Glutamatergic neuron (in vitro differentiated cells): ENCODE measurements around the gene SLC48A1. TPM values are rescaled to one million over a fixed set of nuclear protein-coding genes. Genes with fewer than 3 reads are reported as not detected.
A peak's percentile ranks its signal among the peaks of the same experiment; 100 is the strongest.

ENCODE experiments used
- DNase-seq: peaks from one replicate; pipeline ENCODE4 v3.0.0; 2022
- H3K27ac Mint-ChIP-seq: one replicate; pipeline ENCODE4 v1.8.0; 2020; ENCODE audit warnings: mild to moderate bottlenecking, mixed read lengths, inconsistent platforms; ENCODE audit not compliant: unreplicated experiment
- H3K27me3 Mint-ChIP-seq: one replicate; pipeline ENCODE4 v1.8.0; 2020; ENCODE audit warnings: mild to moderate bottlenecking, moderate library complexity, mixed read lengths, inconsistent platforms; ENCODE audit not compliant: unreplicated experiment
- H3K36me3 Mint-ChIP-seq: one replicate; pipeline ENCODE4 v1.8.0; 2020; ENCODE audit warnings: mild to moderate bottlenecking, mixed read lengths, inconsistent platforms; ENCODE audit not compliant: unreplicated experiment
- H3K4me1 Mint-ChIP-seq: one replicate; pipeline ENCODE4 v1.8.0; 2020; ENCODE audit warnings: mild to moderate bottlenecking, low read depth, mixed read lengths, inconsistent platforms; ENCODE audit not compliant: unreplicated experiment
- H3K4me3 Mint-ChIP-seq: one replicate; pipeline ENCODE4 v1.8.0; 2020; ENCODE audit warnings: mild to moderate bottlenecking, mixed read lengths, inconsistent platforms; ENCODE audit not compliant: unreplicated experiment
- H3K9me3 Mint-ChIP-seq: one replicate; pipeline ENCODE4 v1.8.0; 2020; ENCODE audit warnings: mild to moderate bottlenecking, moderate library complexity, mixed read lengths, inconsistent platforms; ENCODE audit not compliant: unreplicated experiment
- total RNA-seq: library from RNA; stranded (reverse); fragmentation: NEBNext Ultra II Directional; extraction: Animal tissue kit (Norgen Biotek cat#: 25700); gene quantifications from one replicate; pipeline ENCODE4 v1.2.1, GENCODE V29; 2021; ENCODE audit not compliant: unreplicated experiment
- TF ChIP-seq, protein P1 (sequence below): fragments of 200-600 bp; sonication (generic); IDR thresholded peaks from one replicate; pipeline ENCODE4 v1.5.0; 2021; ENCODE audit not compliant: partially characterized antibody, unreplicated experiment

Gene SLC48A1
- total RNA-seq, 1 donor from 2014 or later, result 15.7 TPM

- Mint-ChIP-seq H3K4me3 (no peak overlapping the region), H3K36me3 (no peaks in the 10 kb centered on the region), H3K4me1 (peaks cover 10% of the 10 kb centered on the region), H3K27ac (no peak overlapping the region), H3K9me3 (peaks cover 15% of the 10 kb centered on the region), H3K27me3 (peaks cover 19% of the 10 kb centered on the region)
- no peak for DNase-seq
- TF ChIP-seq, protein P1, sequence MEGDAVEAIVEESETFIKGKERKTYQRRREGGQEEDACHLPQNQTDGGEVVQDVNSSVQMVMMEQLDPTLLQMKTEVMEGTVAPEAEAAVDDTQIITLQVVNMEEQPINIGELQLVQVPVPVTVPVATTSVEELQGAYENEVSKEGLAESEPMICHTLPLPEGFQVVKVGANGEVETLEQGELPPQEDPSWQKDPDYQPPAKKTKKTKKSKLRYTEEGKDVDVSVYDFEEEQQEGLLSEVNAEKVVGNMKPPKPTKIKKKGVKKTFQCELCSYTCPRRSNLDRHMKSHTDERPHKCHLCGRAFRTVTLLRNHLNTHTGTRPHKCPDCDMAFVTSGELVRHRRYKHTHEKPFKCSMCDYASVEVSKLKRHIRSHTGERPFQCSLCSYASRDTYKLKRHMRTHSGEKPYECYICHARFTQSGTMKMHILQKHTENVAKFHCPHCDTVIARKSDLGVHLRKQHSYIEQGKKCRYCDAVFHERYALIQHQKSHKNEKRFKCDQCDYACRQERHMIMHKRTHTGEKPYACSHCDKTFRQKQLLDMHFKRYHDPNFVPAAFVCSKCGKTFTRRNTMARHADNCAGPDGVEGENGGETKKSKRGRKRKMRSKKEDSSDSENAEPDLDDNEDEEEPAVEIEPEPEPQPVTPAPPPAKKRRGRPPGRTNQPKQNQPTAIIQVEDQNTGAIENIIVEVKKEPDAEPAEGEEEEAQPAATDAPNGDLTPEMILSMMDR, result no peak
Measured at GRCh38 chr12:47746073-47746472, 27.0 kb upstream of the SLC48A1 start.

DNA sequence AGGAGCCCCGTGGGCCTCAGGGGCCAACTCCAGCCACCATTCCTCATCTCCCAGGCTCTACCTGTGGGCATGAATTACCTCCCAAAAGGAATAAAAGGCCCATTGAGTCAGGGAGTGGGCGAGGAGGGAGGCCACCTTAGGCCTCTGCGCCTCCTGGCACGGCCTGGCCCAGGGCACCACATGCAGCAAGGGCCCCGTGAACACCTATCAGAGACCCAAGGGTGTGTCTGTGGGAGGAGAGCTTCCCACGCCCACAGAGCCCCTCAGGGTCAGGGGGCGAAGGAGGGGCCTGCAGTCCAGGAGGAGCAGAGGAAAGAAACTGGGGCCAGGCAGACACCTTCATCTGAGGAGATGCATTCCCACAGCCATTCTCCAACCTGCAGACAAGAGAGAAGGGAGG lies 26.5 kb upstream of the SLC48A1 start:
- Mint-ChIP-seq H3K27me3 (peaks cover 17% of the 10 kb centered on the region), H3K27ac (no peak overlapping the region), H3K4me3 (no peak overlapping the region), H3K4me1 (peaks cover 10% of the 10 kb centered on the region), H3K9me3 (peaks cover 15% of the 10 kb centered on the region), H3K36me3 (no peaks in the 10 kb centered on the region)
- TF ChIP-seq, protein P1, result no peak
- DNase-seq, result no peak

DNA sequence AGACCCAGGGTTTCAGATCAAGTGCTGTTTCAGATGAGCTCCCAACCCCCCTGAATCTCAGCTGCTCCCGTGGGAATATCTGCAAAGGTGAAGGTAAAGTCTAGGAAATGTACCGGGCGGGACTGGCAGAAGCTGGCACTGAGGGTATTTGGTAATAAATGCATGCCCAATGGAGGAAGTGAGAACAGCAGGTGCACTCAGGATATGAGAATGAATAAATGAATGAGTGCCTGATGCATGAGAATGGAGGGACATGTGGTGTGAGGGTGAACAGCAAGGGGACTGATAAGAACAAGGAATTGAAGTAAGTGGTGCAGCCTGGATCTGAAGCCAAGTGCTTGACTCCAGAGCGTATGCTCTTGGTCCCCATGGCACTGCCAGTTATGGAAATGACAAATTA lies 25.9 kb upstream of the SLC48A1 start:
- peaks cover 12% of the 10 kb centered on the region for H3K9me3 Mint-ChIP-seq
- no peak for DNase-seq
- peaks cover 17% of the 10 kb centered on the region for H3K27me3 Mint-ChIP-seq

DNA sequence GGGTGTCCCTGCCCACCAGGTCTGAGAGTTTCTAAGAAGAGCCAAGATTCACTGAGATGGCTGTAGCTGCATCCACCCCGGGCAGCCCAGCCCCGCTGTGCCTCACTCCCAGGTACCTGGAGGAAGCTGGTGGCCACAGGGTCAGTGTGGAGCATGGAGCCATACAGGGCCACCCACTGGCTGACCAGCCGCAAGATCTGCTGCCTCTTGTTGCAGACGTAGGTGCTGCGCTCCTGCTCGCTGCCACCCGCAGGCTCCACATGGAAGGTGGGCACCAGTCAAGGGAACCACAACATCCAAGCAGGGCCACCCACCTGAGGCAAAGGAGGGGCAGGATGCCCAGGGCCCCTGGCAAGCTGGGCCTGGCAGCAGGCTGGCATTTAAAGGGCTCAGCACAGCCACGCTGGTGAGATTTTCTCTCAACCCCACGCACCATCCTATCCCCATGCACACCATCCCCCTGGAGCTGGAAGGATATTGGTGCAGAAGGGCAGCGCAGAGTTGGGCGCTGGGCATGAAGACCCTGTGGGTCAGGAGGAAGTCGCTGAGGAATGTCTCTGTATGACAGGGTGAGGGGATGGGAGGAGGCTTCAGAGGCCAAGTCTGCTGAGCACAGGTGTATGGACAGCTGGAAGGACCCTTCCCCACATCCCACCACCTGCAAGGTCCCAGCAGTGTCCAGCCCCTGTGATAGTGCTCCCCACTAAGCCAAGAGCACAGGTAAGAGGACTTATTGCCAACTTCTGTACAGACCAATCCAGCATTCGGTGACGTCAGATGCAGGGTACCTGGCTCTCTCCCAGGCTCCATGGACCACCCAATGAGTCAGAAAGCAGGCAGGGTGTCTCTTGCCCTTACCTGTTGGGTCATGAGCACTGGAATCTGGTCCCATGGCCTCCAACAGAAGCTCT lies 25.2 kb upstream of the SLC48A1 start:
- no peaks in the 10 kb centered on the region for H3K36me3 Mint-ChIP-seq
- no peak overlapping the region for H3K4me3 Mint-ChIP-seq
- H3K27me3 Mint-ChIP-seq, result peaks cover 17% of the 10 kb centered on the region
- H3K27ac Mint-ChIP-seq, result no peak overlapping the region
- peaks cover 11% of the 10 kb centered on the region for H3K9me3 Mint-ChIP-seq
- TF ChIP-seq, protein P1, result no peak
- DNase-seq, result no peak
- H3K4me1 Mint-ChIP-seq, result peaks cover 8% of the 10 kb centered on the region

More for the DNA sequence above, 25.9 kb upstream of the SLC48A1 start:
- TF ChIP-seq, protein P1, result no peak
- Mint-ChIP-seq H3K36me3 (no peaks in the 10 kb centered on the region), H3K4me3 (no peak overlapping the region), H3K4me1 (peaks cover 9% of the 10 kb centered on the region), H3K27ac (peak overlapping the region; percentile 46)

DNA sequence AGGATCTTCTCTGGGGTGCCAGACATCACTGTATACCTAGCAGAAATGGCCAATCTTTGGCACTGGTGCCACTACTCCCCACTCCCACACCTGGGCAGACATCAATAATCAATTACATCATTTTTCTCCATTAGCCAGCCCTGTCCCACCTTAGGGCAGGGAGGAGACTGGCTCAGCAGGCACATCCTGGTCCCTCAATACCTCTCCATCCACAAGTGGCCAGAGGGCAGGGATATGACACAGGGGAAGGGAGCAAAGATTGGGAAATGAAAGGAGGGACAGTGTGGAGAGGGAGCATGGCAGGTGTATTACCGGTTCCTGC lies 24.6 kb upstream of the SLC48A1 start:
- Mint-ChIP-seq H3K27ac (no peak overlapping the region), H3K4me1 (peaks cover 2% of the 10 kb centered on the region), H3K9me3 (peaks cover 6% of the 10 kb centered on the region), H3K27me3 (peaks cover 13% of the 10 kb centered on the region), H3K36me3 (no peaks in the 10 kb centered on the region), H3K4me3 (no peak overlapping the region)
- no peak for DNase-seq
- TF ChIP-seq, protein P1, result no peak
